ENCODE measurements around the gene TSHZ2.
"Not testable (repeated sequence)": the region's sequence is repeated elsewhere in the genome, so short reads cannot be mapped to it uniquely, and the experiment has no call there.

Gene TSHZ2

DNA sequence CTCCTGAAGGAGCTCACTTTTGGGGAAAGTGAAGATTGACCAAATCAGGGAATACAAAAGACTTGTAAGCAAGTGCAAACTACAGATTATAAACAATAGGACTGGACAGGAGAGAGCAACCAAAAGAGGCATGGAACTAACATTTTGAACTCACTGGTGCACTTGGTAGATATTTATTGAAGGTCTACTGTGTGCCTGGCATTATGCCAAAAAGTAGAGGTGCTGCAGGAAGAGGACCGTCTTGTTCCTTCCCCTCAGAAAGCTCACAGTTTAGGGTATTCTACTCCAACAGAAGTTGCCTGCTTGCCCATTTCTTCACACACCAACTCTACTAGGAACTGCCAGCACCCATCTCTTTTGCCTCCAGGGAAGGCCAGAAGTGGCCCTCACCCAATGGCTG is 10.0 kb upstream of the TSHZ2 start:
- DNase-seq (ENCODE audit: low read depth in 2 of 2) = no peak

DNA sequence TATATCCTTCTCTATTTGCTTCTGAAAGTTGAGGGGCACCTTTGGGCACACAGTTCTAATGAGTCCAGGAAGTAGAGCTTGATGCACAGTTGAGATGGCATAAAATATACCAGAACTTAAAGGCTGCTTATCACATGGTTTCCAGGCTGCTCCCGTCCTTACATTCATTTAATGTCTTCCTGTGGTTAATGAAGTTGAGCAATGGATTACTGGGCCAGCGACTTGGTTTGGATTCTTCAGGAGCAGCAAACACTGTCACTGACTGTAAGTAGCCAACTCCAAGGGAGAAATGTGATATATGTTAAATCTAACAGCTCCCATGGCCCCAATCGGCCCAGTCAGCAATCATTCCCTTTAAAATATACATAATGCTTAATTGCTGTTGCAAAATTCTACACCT is 9.0 kb upstream of the TSHZ2 start:
- DNase-seq (ENCODE audit: low read depth in 2 of 2) = no peak

DNA sequence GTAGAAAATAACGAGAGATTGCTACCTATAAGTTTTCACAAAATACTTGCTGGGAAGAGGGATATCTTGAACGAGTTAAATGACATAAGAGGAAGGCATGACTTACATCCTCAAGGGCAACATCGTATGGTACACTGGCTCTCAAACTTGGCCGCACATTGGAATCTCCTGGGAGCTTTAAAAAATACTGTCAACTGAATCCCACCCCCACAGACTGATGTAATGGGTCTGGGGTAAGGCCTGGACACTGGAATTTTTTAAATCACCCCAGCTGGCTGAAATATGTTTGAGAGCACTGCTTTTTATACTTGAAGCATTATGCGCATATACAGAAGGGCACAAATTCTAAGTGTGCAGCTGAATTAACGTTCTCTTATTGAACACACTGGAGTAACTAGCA is 8.0 kb upstream of the TSHZ2 start:
- DNase-seq (ENCODE audit: low read depth in 2 of 2) = no peak

DNA sequence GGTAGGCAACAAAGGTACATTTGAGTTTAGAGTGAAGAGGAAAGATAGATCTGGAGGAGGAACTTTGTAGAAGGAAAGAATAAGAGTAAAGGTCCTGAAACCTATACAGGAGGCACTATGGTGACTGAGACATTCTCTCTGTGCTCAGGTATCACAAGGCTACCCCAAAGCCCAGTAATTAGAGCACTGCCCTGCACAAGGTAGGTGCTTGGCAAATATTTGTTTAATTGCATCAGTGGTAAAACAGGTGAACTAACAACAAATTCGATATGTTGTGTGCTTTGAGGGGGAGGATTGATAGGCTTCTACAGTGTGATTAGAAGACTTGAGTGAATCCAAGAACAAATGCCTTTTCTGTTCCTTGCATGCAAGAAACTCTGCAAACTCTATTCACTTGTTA is 6.8 kb upstream of the TSHZ2 start:
- no peak for DNase-seq (ENCODE audit: low read depth in 2 of 2)

DNA sequence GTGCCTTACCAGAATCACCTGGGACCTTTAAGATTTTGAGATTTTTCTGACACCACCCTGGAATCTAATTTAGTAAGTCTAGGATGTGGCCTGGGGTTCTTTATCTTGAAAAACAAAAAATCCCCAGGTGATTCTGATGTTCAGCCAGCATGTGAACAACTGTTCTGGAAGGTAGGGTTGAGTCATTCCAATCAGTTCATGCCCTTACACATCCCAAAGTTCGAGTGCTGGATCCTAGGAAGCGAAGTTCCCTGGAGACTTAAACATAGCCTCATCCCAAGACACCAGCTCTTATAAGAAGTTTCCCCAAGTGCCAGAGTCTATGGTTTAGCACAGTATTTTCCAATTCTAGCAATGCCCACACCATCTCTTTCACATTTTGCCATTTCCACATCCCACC is 6.3 kb upstream of the TSHZ2 start:
- no peak for DNase-seq (ENCODE audit: low read depth in 2 of 2)

DNA sequence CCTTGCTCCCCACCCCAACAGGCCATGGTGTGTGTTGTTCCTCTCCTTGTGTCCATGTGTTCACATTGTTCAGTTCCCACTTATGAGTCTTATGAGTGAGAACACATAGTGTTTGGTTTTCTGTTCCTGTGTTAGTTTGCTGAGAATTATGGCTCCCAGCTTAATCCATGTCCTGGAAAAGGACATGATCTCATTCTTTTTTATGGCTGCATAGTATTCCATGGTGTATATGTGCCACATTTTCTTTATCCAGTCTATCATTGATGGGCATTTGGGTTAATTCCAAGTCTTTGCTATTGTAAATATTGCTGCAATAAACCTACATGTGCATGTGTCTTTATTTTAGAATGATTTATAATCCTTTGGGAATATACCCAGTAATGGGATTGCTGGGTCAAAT is 5.6 kb upstream of the TSHZ2 start:
- DNase-seq (ENCODE audit: low read depth in 2 of 2) = not testable (repeated sequence)

DNA sequence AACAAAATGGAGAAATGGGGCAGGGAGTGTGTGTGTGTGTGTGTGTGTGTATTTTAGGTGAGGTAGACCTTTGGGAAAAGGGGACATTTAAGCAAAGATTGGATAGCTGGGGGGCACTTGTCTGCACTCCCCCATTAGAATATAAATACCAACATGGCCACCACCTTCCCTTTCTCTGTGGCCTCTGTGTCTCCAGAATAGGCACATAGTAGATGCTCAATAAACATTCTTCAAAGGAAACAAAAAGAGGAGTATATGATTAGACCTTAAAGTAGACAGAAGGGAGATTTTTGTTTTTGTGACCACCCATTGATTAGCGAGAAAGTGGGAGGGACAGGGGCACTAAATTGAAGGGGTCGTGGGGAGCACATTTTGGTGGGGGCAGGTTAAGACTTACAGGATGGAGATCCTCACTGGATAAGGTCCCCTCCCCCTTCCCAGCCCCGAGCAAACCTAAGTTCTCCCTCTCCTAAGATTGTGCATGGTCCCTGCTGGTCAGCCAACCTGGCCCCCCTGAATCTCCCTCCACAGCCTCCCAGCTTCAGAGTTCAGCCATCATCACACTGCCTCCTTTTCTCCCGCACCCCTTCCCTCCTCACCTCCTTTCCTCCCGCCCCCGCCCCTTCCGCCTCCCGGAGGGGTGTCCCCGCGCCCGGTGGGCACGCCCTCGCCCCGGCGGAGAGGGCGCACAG is 514 bp upstream of the TSHZ2 start:
- DNase-seq (ENCODE audit: low read depth in 2 of 2) = no peak

DNA sequence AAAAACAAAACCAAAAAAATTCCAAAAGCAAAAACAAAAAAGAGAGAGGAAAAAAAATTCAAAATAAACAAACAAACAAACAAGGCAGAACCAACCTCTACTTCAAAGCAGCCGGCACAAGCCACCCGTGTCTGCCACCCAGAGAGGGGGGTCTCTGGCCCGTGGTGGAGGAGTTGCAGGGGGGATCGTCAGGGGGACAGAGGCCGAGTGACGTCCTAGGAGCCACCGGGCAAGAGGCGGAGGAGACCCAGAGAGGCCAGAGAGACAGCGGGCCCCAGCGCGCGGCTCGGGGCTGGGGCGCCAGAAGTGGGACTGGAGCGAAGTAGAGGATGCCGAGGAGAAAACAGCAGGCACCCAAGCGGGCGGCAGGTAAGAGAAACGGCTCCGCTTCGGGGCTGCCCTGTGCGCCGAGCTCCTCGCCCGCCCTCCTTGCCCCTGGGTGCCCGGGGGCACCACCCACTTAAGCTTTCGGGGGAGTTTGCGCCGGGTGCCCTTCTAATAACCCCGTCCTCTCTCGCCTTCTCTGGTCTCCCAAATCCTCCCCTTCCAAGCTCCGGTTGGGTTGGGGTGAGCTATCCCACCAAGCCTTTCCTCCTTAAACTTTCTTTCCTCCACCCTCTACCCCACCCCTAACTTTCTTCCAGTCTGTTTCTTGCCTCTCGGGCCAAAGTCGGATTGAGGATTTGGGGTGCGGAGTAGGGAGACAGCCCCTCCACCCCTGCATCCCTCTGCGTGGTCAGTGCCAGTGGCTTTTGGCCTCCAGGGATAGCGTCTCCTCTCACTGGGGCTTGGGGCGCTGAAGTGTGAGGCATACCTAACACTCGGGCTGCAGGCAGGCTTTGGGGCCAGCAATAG is 1.0 kb downstream of the TSHZ2 start:
- DNase-seq (ENCODE audit: low read depth in 2 of 2) = no peak

DNA sequence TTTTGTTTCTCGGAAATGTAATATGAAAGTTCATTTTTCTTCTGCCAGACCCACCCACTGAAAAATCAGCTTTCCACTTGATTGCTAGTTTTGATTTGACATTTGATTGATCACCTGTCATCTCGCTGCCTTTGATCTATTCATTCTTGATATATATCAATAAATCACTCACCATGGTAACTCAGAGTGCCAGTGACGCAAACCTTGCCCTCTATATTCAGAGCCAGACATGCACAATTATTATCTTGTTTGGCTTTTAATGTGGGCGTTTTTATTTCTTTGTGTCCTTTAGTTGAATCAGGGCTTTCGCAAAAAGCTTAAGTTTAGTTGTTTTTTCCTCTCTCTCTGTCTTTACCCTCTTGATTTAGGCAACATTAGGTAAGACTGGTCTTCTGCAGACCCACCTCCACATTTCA is 2.0 kb downstream of the TSHZ2 start:
- DNase-seq (ENCODE audit: low read depth in 2 of 2) = no peak

DNA sequence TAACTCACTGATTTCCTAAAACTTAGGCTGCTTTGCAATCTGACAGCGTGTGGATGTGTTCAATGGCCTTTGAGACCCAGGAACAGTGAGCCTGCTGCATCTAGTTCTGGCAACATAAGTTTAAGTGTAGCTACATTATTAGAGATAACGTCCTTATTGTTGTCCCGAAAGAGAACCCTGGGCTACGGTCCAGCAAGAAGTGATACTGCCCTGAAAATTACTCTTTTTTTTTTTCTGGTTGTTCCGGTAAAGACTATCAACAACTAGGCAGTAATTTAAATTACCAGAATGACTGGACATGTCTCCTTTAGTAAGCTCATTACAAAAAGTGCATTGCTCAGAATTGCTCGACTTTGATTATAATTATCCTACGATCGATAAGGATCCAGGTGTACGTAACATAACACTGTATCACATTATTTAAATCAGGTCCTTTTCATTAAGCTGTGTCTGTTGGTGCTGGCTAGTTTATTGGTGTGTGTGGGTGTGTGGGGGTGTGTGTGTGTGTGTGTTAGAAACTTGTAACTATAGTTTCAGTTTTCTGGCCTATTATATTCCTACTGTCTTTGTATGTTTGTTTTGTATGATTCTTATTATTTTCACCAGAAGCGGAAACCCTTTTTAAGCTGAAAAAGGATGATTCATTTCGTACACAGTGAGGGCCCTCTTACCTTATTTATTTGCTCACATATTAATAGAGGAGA is 3.0 kb downstream of the TSHZ2 start:
- DNase-seq (ENCODE audit: low read depth in 2 of 2) = no peak

DNA sequence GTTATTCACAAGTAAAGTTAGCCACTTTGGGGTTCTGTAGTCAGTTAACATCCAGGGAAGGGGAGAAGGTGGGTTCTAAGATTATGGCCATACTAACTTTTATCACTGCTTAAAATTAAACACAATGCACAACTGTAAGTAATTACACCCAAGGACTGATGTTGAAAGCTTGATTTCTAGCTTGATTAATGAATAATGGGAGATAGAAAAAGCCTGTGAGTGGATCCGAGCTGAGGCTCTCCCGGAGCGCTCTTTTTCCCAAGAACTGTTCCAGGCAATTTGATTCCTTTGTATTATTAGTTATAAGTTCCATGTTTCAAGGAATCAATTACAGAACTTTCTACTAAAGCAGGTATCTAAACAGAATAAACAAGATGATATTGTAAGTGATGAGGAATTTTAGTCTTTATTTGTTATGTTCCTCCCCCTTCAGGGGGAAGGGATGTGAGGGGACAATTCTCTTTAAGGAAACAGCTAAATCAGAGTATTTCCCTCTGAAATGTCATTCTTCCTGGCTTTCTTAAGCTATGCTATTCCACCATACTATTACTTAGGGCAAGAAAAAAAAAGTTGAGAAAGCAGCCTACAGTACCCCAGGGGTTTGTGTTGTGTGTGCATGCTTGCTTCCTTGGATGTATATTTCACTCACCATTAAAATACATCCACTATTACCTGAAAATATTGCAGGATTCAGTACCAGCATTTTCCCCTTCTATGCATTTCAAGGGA is 3.8 kb downstream of the TSHZ2 start:
- DNase-seq (ENCODE audit: low read depth in 2 of 2) = no peak

DNA sequence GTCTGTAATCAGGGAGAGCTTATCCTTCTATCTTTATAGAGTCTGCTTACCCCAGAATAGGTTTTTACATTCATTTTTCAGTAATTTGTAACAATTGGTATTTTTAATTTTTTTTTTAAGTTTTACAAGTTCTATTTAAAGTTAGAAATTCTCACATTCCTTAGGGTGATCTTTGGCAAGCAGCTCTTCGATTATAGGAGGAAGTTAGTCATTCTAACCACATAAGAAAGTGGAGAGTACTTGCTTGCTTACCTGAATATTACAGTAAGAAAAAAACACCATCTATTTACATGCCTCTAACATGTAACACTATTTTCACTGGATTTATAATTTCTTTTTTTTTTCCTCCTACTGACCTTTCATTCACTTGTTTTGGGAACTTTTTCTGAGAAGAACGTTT is 6.7 kb downstream of the TSHZ2 start:
- DNase-seq (ENCODE audit: low read depth in 2 of 2) = no peak

DNA sequence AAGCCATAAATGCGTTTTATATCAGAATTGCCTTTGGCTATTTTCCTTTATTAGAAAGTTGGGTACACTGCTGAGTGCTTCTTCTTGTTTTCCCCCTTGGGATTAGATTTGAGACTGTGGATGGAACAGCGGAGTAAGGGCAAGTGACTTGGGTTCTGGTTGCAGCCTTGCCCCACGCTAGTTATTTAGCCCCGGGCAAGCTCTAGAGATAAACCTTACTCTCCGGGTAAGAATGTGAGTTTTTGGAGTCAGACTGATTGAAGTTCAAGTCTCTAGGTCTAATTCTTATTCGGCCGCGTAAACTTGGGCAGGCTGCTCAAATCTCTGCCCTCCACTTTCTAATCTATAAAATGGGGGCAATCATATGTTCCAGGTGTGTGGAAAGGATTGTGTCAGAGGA is 8.9 kb downstream of the TSHZ2 start:
- DNase-seq (ENCODE audit: low read depth in 2 of 2) = no peak

DNA sequence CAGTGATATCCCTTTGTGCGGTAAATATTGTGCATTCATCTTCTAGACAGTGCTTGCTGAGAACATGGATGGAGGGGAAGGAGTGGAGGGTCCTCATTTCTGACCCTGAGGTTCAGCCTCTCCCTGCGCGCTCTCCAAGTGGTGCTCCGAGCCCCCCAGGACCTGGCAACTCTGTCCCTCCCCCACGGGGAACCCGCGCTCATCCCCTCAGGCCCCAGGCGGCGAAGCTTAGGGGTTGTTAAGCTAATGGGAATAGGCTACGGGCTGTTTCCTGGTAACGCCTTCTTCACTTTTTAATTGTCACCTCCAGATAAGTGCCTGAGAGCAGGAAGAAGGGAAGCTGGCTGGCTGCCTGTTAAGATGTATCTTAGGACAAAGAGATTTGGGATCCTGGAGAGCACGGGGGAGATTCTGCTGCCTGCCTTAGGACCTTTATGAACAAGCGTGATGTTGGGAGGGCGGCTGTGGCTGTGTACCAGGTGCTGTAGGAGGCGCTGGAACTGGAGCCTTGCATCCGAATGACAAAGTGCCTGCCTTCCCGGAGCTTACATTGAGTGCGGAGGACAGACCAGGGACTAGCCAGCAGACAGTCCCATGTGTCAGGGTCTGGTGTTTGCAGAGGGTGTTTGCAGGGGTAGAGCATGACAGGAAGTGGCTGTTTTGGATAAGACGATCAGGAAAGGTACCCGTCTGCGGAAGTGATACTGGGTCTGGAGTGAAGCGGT is 11.7 kb downstream of the TSHZ2 start:
- no peak for DNase-seq (ENCODE audit: low read depth in 2 of 2)

DNA sequence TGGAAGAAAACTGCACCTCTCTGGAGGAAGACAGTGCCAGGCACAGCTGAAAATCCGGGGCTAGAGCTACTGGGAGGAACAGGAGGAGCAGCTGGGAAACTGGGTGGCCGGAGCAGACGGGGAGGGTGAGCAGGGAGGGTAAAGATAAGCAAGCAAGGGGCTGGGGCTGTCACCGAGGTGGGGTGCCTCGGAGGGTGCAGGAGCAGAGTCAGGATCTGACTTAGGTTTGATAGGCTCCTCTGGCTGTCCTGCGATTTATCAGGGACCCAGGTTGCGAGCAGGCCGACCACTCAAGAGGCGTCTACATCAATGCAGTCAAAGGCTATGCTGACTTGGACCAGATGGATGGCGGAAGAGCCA is 12.3 kb downstream of the TSHZ2 start:
- no peak for DNase-seq (ENCODE audit: low read depth in 2 of 2)

DNA sequence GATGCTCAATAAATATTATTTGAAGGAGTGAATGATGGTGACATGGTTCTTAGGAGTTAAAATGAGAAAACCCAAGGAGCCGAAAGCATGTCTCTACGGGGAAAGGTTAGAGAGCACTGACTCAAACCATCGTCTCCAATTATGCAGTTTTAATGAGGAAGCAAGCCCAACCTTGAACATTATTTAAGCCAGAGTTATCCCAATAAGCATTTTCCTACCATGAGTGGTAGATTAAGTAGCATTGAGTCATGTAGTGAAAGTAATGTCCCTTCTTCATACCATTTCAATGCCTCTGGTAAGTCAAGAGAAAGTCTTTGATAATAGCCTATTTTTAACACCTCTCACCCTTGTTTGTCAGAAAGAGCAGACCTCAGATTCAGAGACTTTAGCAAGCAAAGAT is 13.5 kb downstream of the TSHZ2 start:
- no peak for DNase-seq (ENCODE audit: low read depth in 2 of 2)

DNA sequence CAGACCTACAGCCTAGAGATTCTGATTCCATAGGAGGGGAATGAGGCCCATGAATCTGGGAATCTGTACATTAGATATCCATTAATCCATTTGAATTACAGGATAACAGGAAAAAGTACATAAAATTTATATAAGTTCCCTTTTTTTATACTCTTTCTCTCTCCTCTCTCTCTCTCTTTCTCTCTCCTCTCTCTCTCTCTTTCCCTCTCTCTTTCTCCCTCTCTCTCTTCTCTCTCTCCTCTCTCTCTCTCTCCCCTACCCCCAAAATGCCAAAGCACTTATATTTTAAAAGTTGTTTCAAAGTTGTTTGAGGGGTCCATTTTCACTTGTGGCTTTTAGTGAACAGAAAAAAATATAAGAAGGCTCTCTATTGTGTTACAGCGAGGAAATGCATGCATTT is 15.1 kb downstream of the TSHZ2 start:
- no peak for DNase-seq (ENCODE audit: low read depth in 2 of 2)

DNA sequence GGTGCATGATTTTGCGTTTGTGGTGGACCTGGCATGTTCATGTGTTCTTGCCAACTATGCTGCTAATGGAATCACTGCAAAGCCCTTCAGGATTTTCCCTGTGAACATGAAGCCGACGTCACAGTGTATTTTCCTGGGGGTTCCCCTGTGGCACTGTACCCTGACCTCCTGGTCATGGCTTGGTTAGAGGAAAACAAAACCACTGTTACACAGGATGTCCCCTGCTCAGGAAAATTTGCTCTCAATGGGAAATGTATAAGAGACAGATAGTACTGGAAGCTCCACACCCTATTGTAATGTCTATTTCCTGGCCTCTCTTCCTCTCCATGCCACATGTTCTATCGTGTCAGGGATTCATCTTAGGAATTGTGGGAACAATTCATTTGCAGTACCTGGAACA is 19.7 kb downstream of the TSHZ2 start:
- no peak for DNase-seq (ENCODE audit: low read depth in 2 of 2)

DNA sequence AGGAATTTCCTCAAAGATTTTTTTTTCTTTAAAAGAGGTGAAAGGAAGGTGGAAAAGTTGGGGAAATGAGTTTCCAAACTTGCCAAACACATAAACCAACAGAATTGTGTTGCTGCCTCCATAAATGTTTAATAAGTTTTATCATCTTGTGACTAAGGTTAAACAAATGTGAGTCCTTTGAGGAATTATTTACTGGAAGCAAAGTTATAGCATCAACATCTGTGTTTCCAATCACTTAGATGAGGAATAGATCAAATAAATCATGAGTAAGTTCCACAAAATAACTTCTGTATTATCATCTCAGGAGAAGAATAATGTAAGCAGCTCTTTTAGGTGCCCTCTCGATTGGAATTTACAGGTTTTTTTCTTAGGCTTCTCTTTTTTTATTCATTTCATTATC is 20.5 kb downstream of the TSHZ2 start:
- no peak for DNase-seq (ENCODE audit: low read depth in 2 of 2)

DNA sequence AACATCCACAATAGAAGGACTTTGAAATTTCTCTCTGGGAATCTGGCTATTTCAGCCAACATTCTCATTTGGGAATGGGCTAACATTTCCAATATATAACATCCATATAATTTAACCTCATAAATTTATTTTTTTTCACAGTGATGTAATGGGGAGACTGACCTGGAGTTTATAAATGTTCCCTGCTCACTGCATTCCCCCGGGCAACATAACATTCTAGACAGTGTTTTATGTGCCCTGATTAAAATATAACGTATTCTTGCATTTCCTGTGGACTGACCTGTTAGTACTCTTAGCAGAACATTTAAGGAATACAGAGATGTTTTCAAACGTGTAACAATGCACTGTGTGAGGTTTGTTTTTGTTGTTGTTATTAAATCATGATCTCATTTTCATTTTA is 20.9 kb downstream of the TSHZ2 start:
- no peak for DNase-seq (ENCODE audit: low read depth in 2 of 2)

DNA sequence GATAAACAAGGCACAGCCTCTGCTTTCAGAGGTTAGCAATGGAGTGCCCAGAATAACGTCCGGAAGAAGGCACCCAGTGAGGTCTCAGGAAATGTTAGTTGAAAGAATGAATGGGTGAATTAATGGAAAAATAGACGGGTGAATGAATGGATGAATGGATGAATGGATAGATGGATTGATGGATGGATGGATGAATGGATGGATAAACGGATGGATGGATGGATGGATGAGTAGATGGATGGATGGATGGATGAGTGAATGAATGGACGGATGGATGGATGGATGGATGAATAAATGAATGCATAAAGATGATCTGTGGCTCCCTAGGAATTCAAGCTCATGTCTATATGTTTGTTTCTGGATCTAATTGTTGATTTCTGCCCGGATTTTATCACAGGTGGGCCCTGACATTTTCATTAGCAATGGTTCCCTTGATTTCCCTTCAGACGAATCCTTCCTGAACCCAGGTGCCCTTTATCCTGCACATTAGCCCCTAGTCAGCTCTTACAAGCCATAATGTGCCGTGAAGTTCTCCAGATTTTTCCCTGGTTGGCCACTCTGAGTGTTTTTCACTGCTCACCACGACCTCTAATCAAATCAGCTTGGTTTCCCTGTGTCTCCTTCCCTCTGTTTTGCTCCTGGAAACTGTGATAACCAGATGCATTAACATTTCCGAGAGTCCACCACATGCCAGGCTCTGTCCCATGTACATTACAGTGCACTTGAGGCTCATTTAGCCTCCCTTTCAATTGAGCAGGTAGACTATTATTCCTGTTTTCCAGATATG is 22.2 kb downstream of the TSHZ2 start:
- no peak for DNase-seq (ENCODE audit: low read depth in 2 of 2)
